HG03280 (cell line): ENCODE measurements around the gene SSPN.

Experiments
- ATAC-seq: cut with Tn5 transposase; IDR thresholded peaks from one replicate; pipeline ENCODE4 v1.9.1; 2021; ENCODE audit warnings: mild to moderate bottlenecking, moderate library complexity; ENCODE audit not compliant: unreplicated experiment

Gene SSPN

GRCh38 chr12:26281320-26281719 is 85.9 kb downstream of the SSPN start:
- ATAC-seq: no peak

DNA sequence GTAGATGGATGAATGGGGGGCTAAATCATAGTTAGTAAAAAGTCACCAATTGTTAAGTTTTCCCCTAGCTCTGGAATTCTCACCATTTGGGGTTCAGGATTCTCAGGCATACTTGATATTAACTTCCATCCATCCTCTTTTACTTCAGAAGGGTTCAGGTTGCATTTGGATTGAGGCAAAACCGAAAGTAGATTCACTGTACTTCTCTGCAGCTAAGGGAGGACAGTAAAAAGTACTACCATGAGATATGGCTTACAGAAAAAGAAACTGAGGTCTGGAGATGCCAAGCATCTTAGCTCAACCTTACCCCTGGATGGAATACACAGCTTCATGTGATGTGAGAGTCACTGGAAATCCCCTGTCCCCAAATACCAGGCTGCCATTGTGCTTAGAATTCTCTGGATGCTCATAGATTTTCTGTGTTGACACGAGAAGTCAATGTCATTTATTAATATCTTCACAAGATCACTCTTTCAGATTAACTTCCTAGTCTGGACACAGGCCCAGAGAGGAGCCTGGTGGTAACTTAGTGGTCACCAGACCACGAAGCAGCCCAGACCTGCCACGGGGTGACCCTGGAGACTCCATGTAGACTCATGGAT is 87.1 kb downstream of the SSPN start:
- no peak for ATAC-seq

- ATAC-seq: no peak
Measured at GRCh38 chr12:26283046-26283445, 87.7 kb downstream of the SSPN start.

DNA sequence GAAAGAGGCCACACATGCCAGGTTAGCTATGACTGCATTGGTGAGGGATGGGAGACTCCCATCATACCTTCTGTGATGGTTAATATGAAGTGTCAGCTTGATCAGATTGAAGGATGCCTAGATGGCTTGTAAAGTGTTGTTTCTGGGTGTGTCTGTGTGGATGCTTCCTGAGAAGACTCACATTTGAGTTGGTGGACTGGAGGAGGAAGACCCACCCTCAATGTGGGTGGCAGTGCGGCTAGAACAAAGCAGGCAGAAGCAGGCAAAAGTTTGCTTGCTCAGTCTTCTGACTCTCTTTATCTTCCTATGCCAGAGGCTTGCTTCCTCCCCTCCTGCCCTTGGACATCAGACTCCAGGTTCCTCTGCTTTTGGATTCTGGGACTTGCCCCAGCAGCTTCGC is 88.2 kb downstream of the SSPN start:
- ATAC-seq: no peak

DNA sequence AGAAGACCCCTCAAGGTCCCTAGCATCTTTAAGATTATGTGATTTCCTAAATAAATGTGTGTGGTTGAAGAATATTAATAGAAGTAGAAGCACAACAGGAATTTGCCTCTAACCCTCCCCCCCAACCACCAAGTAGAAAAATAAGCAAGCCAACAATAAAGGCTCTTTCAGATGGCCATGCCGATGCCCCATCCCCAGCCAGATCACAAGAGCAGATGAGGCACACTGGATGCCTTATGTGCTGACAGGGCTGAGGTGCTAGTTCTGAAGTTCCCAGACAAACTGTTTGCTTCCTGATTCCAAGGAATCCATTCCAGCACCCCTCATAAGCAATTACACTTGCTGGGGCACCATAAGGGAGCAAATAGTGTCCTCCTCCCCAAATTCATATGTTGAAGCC is 90.0 kb downstream of the SSPN start:
- no peak for ATAC-seq

- ATAC-seq: no peak
Measured at GRCh38 chr12:26286186-26286585, 90.8 kb downstream of the SSPN start.

GRCh38 chr12:26287671-26288381 is 92.5 kb downstream of the SSPN start:
- ATAC-seq: no peak

- ATAC-seq: no peak
Measured at GRCh38 chr12:26290565-26290964, 95.2 kb downstream of the SSPN start.

GRCh38 chr12:26292596-26292995 is 97.2 kb downstream of the SSPN start:
- no peak for ATAC-seq

DNA sequence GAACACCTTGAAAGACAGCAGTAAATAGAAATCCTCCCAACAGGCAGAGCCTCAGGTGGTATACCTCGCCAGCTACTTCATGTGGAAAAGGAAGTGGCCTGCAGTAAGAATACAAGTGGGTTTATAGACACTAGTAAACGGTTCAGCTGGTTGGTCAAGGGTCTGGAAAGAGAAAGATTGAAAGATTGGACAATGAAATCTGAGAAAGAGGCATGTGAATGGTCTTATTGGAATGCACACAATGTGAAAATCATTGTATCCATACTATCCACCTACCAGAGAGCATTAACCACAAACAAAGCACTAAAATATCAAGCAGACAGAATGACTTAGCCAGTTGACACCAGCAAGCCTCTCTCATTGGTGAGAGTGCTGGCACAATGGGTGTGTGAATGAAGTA is 98.2 kb downstream of the SSPN start:
- no peak for ATAC-seq

- no peak for ATAC-seq
Measured at GRCh38 chr12:26295001-26295400, 99.6 kb downstream of the SSPN start.

DNA sequence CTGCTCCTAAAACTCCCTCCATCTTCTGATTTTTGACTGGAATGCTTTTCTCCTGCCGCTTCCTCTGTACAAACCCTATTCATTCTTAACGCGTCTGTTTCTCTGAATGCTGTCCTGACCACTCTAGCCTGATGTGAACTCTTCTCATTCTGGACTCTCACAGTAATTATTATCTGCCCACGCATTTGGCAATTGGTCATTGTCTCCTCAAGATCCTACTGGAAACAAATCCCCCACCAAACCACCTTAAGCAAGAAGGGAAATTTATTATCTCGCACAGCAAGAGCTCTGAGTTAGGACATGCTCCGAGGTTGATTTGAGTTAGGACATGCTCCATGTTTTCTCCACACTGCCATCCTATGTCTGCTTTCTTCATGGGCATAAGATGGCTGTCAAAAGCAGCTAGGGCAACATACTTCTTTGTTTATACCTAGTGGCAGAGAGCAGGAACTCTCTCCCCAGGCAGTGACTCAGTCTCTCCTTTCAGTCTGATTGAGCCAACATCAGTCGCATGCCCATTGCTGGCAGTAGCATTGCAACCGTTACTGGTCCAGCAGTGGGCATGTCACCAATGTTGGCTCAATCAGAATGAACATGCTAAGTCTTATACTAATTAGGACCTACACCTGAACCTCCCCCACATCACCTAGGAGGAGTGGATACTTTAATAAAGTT is 102.2 kb downstream of the SSPN start:
- ATAC-seq: no peak

DNA sequence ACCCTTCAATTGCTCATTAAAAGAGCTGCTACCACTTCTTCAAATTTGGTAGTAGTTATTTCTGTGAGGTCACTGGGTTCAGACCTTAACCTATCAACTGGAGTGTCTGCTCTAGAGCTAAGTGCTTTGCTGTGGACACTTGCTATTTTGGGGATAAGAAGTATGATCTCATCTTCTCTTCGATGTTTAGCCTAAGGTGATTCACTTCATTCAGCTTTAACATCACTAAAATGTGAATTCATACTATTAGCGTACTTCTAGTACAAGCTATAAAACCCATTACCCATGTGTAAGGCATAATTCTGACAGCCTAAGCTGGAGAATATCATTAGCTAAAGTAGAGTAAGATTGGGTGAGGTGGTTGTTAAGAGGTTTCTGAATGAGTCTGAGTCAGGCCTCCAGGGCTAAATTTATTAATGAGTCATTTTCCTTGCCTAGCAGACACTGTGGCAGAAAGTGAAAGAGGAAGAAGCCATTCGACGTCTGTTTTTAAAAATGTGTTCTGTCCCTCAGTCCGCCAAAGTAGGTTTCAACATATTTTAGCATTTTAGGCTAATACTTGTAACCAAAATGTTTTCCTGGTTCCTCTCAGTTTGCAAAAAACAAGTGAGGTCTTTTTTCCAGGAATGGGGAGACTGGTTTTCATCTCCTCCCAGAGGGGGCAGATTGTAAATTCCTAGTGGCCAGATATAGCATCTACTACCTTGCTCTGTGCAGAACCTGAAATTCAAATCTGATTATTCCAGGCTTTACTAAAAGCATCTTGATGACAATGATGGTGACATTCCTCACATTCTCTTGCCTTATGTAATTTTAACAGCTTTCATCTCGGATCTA is 103.6 kb downstream of the SSPN start:
- ATAC-seq: peak; percentile 99

GRCh38 chr12:26299751-26300150 is 104.4 kb downstream of the SSPN start:
- no peak for ATAC-seq
